Skeletal muscle satellite cell (primary cell): ENCODE results near the gene PLCB1.

Experiments used
- H3K27me3 ChIP-seq: 2 replicates; pipeline ENCODE4 v1.7.0; 2013; ENCODE audit warnings: low read length; ENCODE audit not compliant: control insufficient read depth, insufficient read depth
- H3K36me3 ChIP-seq: 2 replicates; pipeline ENCODE4 v1.7.0; 2013; ENCODE audit warnings: mild to moderate bottlenecking, control low read depth, low read length; ENCODE audit not compliant: insufficient read depth
- H3K4me1 ChIP-seq: 2 replicates; pipeline ENCODE4 v1.7.0; 2013; ENCODE audit warnings: low read length; ENCODE audit not compliant: control insufficient read depth, insufficient read depth
- H3K4me2 ChIP-seq: 2 replicates; pipeline ENCODE4 v1.7.0; 2013; ENCODE audit warnings: mild to moderate bottlenecking, low read length
- H3K4me3 ChIP-seq: 2 replicates; pipeline ENCODE4 v1.7.0; 2013; ENCODE audit warnings: low read length
- H3K9ac ChIP-seq: 2 replicates; pipeline ENCODE4 v1.7.0; 2013; ENCODE audit warnings: mild to moderate bottlenecking, low read depth, low read length, moderate library complexity
- H3K9me3 ChIP-seq: replicated peaks from 2 replicates; pipeline ENCODE4 v1.7.0; 2013; ENCODE audit warnings: mild to moderate bottlenecking, control low read depth, low read length

The PLCB1 gene

DNA sequence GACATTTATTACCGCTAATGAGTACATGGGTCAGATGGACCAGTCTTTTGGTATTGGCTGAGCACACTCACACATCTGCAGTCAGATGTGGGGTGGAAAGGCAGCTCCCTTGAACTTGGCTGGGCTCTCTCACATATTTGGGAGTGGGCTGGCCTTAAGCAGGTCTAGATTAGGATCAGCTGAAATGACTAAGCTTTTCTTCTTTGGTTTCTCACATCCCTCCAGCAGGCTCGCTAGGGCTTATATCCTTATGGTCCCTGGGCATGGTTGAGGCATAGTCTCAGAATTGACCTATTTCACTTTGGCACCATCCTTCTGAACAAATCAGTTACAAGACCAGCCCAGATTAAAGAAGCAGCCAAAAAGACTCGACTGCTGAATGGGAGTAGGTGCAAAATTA, 14.4 kb upstream of the PLCB1 start:
- no peaks in the 10 kb centered on the region for H3K9me3 ChIP-seq
- no peaks in the 10 kb centered on the region for H3K36me3 ChIP-seq
- no peak overlapping the region for H3K9ac ChIP-seq
- peaks cover 5% of the 10 kb centered on the region for H3K4me1 ChIP-seq
- no peaks in the 10 kb centered on the region for H3K27me3 ChIP-seq
- no peak overlapping the region for H3K4me2 ChIP-seq
- no peak overlapping the region for H3K4me3 ChIP-seq

- no peaks in the 10 kb centered on the region for H3K36me3 ChIP-seq
- no peaks in the 10 kb centered on the region for H3K9me3 ChIP-seq
- no peak overlapping the region for H3K4me3 ChIP-seq
- no peak overlapping the region for H3K4me2 ChIP-seq
- H3K27me3 ChIP-seq: no peaks in the 10 kb centered on the region
- peaks cover 5% of the 10 kb centered on the region for H3K4me1 ChIP-seq
- H3K9ac ChIP-seq: no peak overlapping the region
These were observed 14.0 kb upstream of the PLCB1 start for GRCh38 chr20:8118039-8118438.

- no peaks in the 10 kb centered on the region for H3K36me3 ChIP-seq
- H3K9ac ChIP-seq: no peak overlapping the region
- no peaks in the 10 kb centered on the region for H3K9me3 ChIP-seq
- H3K27me3 ChIP-seq: no peaks in the 10 kb centered on the region
- no peak overlapping the region for H3K4me2 ChIP-seq
- no peak overlapping the region for H3K4me3 ChIP-seq
- H3K4me1 ChIP-seq: peaks cover 5% of the 10 kb centered on the region
These were observed 13.3 kb upstream of the PLCB1 start for GRCh38 chr20:8118760-8119159.

DNA sequence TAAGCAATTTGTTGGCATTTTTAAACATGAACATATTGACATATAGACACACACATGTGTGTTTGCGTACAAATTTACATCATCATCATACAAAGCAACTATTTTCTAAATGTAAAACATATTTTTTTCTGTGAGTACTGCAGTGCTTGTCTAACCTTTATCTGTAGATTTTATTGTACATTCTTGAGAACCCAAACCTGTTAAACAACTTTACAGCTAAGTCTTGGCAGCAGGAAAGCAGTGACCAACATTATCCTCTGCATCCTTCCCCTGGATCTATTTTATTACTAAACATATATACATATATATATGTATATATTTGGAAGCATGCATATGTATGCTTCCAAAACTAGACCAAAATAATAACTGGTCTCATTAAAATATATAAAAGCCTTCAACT, 10.4 kb upstream of the PLCB1 start:
- Histone ChIP-seq H3K4me2 (no peak overlapping the region), H3K27me3 (no peaks in the 10 kb centered on the region), H3K4me3 (no peak overlapping the region), H3K36me3 (no peaks in the 10 kb centered on the region), H3K9me3 (no peaks in the 10 kb centered on the region), H3K9ac (no peak overlapping the region), H3K4me1 (no peaks in the 10 kb centered on the region)

DNA sequence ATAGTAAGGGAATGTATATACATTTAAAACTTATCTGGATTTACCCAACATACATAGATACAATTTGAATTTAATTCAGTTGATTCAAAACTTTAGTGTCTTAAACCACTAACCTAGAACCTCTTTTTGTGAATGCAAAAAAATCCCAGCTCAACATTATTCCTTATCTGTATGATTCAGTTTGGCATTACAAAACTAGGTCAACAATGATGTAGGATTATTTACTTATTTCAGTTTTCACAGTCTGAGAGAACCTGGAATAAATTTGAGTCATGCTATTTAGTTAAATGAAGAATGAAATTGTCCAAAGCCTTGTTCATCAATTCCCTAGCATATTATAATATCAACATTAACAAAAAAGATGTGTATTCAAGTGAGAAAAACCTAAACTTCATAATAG, 7.4 kb upstream of the PLCB1 start:
- Histone ChIP-seq H3K4me3 (no peak overlapping the region), H3K4me1 (no peaks in the 10 kb centered on the region), H3K27me3 (peaks cover under 1% of the 10 kb centered on the region), H3K36me3 (no peaks in the 10 kb centered on the region), H3K9me3 (no peaks in the 10 kb centered on the region), H3K4me2 (no peak overlapping the region), H3K9ac (no peak overlapping the region)

- H3K9ac ChIP-seq: no peak overlapping the region
- no peaks in the 10 kb centered on the region for H3K4me1 ChIP-seq
- H3K36me3 ChIP-seq: no peaks in the 10 kb centered on the region
- peaks cover 6% of the 10 kb centered on the region for H3K27me3 ChIP-seq
- H3K4me2 ChIP-seq: no peak overlapping the region
- no peaks in the 10 kb centered on the region for H3K9me3 ChIP-seq
- no peak overlapping the region for H3K4me3 ChIP-seq
These were observed 5.9 kb upstream of the PLCB1 start for GRCh38 chr20:8126181-8126580.

DNA sequence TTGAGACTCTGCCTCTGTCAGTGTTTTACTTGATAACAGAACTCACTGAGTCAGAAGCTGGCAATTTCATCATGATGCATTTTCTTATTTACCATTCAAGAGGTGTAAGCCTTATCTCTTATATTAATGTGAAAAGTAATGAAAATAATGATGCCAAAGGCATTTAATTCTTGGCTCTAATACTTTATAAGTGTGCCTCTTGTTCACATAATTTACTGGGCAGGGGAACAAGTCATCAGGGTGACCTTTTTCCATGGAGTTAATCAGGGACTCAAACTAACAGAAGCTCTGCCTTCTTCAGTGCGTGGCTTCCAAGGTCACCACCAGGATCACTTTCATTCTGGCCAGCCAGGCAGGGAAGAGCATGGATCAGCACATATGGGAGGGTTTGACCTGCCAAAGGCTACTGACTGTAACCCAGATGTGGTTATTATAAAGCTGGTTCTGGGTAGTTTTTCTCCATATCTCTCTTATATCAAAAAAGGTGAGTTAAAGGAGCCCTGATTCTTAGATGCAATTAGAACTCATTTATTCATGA, 5.2 kb upstream of the PLCB1 start:
- H3K4me2 ChIP-seq: no peak overlapping the region

GRCh38 chr20:8127553-8128255, 4.4 kb upstream of the PLCB1 start:
- no peaks in the 10 kb centered on the region for H3K9me3 ChIP-seq
- H3K4me2 ChIP-seq: no peak overlapping the region
- no peak overlapping the region for H3K4me3 ChIP-seq
- H3K27me3 ChIP-seq: peaks cover 6% of the 10 kb centered on the region
- no peak overlapping the region for H3K9ac ChIP-seq
- H3K4me1 ChIP-seq: no peaks in the 10 kb centered on the region
- H3K36me3 ChIP-seq: no peaks in the 10 kb centered on the region

More for the DNA sequence above, 5.2 kb upstream of the PLCB1 start:
- no peak overlapping the region for H3K4me3 ChIP-seq
- no peaks in the 10 kb centered on the region for H3K4me1 ChIP-seq
- H3K27me3 ChIP-seq: peaks cover 6% of the 10 kb centered on the region
- H3K36me3 ChIP-seq: no peaks in the 10 kb centered on the region
- H3K9me3 ChIP-seq: no peaks in the 10 kb centered on the region
- no peak overlapping the region for H3K9ac ChIP-seq

DNA sequence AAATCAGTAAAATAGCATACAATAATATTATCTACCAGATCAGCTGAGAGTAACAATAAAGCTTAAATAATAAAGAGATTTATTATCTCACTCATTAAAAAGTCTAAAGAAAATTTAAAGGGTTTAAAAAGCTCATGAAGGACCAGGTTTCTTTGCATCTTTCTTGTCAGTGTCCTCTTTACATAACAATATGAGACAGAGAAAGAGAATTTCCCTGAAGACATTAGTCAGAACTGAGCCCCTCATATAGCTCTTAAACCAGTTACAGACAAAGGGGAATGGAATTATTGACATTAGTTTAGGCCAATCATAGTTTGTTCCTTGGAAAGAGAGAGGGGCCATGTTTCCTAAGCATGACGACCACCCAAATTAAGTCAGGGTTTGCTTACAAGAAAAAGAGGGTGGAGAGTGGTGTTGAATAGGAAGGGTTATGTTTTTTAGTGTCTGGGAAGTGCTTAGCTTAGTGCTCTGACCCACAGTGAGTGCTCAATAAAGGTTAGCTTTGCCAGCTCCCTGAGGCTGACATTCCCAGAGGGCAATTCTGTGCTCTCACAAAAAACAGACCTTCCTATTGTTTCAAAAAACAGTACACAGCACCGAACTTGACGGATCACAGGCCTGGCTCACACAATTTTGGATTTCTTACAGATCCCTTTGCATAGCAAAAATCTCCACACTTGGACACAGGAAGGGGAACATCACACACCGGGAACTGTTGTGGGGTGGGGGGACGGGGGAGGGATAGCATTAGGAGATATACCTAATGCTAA, 3.6 kb upstream of the PLCB1 start:
- no peak overlapping the region for H3K4me2 ChIP-seq
- no peaks in the 10 kb centered on the region for H3K36me3 ChIP-seq
- H3K4me3 ChIP-seq: no peak overlapping the region
- H3K9me3 ChIP-seq: no peaks in the 10 kb centered on the region
- H3K27me3 ChIP-seq: peaks cover 13% of the 10 kb centered on the region
- H3K9ac ChIP-seq: no peak overlapping the region
- peaks cover 5% of the 10 kb centered on the region for H3K4me1 ChIP-seq

DNA sequence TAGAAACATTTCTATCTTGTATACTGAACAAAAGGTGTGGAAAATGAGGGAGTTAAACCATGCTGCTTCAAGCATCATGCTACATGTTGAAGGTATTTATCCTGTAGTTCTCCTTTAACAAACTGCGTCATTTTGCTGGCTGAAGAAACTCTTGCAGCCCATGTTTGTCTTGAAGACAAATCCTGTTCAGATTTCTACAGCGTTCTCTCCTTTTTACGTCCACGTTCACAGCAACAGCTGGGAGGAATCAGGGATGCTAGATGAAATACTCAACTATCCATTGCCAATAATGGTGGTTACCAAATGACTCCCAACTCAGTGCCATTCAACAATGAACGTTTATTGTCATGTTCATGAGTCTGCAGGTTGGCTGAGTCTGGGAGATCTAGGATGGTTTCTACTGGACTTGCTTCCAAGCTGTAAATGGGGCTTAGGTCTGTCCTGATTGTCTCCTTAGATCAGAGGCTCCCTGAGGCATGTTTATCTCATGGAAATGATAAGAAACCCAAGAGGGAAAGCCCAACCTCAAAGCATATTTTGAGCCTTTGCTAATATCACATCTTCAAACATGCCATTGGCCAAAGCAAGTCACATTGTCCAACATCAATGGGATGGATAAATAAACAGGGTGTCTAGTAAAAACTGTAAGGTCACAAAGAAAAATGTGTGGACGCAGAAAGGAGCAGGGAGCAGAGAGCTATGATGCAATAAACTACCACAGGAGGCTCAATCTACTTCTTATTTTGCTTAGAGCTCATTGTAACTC, 2.7 kb upstream of the PLCB1 start:
- Histone ChIP-seq H3K9ac (no peak overlapping the region), H3K36me3 (no peaks in the 10 kb centered on the region), H3K4me3 (no peak overlapping the region), H3K27me3 (peaks cover 20% of the 10 kb centered on the region), H3K4me2 (no peak overlapping the region), H3K4me1 (peaks cover 5% of the 10 kb centered on the region), H3K9me3 (no peaks in the 10 kb centered on the region)

- Histone ChIP-seq H3K4me2 (peak overlapping the region; percentile 90), H3K27me3 (peaks cover 20% of the 10 kb centered on the region), H3K9me3 (no peaks in the 10 kb centered on the region), H3K9ac (no peak overlapping the region), H3K4me3 (no peak overlapping the region), H3K4me1 (peaks cover 5% of the 10 kb centered on the region), H3K36me3 (no peaks in the 10 kb centered on the region)
These were observed 1.1 kb upstream of the PLCB1 start for GRCh38 chr20:8130840-8131526.
